Activated CD4-positive, CD25-positive, alpha-beta regulatory T cell treated with anti-CD3 and anti-CD28 coated beads, Interleukin-2, amount 50 U/mL, for 24 hours (primary cell): ENCODE data around the gene SNN.
A peak's percentile ranks its signal among the peaks of the same experiment; 100 is the strongest.

Source experiments
- ATAC-seq, 2 donors: fragments of 150-1000 bp; cut with Tn5 transposase; one replicate each; pipeline ENCODE4 v1.10.0; 2021; ENCODE audit warnings: mild to moderate bottlenecking in 1 of 2, moderate library complexity in 1 of 2

Gene SNN

DNA sequence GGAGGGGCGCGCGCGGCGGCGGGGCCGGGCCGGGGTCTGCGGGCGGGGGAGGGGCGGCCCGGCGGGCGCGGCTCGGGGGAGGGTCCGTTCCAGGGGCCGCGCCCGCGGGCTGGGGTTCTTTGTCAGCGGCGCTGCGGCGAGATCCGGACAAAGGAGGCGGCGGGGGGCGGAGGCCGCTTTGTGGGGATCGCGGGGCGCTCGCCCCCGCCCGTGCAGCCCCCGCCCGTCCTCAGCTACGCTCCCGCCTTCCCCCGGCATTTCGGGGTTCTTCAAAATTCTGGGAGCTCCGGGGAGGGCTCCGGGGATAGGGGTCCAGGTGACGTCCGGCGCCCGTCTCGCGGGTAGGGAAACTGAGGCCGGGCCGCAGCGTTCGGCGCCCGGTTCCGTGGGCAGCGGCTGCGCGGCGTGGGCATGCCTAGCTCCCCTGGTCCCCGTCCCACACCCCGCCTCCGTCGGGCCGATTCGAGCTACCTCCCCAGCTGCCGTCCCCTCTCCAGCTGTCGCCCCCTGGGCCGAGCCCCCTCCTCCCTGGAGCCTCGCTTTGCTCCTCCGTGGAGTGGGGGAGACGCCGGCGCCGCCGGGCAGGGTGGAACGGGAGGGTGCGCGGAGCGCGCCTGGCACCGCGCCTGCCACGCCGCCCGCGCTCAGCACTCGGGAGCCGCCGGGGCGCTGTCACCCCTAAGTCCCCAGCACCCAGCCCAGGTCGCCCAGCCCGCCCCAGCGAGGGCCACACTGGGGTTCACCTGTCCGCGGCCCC lies 546 bp downstream of the SNN start:
- no peak for ATAC-seq

DNA sequence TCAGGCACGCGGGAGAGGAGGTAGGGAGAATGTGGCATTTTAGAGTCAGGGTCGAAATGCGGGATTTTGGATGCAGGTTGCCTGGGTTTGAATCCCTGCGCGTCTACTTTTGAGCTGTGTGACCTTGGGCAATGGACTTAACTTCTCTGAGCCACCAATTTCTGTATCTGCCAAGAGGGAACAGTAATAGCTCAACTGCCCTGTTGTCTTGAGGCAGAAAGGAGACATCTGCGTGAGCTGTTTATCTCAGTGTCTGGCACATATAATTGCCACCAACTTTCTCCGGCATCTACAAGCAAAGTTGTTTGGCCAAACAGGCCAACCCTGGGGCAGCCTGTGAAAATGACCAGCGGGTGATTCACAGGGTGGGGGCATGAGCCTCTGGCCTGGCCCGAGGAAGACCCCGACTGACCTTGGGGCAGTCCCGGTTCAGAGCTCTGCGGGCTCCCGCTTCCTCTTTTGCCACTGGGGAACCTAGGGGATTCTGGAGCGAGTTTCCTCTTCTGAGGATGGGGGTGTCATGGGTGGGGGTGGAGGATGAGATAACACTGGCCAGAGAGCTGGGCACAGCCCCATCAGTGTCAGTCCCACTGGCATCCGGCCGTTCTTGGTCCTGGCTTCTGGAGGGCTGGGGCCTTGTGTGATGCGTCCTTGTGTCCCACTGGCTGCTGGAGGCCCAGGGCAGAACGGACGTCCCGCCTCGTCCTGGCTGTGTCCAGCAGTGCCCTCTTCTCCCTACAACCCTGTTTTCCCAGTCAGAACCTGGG lies 1.3 kb downstream of the SNN start:
- ATAC-seq, result no peak

- peak; percentile 18 to 31 for ATAC-seq
Observed at GRCh38 chr16:11670171-11671131, 2.2 kb downstream of the SNN start.

DNA sequence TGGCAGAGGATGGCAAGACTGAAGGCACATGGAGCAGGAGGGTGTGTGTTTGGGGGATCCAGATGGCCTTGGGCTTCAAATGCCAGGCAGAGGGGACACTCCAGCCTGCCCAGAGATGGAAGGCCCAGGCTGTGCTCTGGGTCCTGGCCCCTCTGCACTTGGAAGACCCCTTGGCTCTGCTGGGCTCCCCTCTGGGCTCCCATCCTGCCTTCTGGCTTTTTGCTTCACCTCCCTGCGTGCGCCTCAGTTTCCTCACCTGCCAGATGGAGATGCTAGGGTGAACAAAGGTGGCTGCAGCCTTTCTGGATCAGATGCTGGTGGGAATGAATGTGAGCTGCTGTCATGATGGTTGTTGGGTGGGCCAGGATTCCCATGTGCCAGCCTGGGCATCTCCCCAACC lies 3.0 kb downstream of the SNN start:
- no peak for ATAC-seq

DNA sequence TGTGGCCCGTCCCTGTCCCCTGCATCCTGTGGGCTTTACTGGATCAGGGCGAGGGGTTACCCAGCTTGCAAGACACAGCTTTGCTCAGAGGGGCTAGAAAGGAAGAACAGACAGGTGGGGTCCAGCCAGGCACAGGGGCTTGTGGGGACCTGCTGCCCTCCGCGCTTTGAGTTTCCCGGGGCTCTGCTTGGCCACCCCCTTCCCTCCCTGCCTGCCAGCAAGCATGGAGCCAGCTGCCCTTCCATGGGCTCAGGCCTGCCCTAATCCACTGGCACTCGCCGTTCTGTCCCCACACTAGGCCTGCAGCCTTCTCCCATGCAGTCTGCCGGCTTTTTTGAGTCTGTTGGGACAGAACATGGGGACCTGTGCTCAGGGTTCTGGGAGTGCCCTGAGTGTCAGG lies 3.4 kb downstream of the SNN start:
- no peak for ATAC-seq

GRCh38 chr16:11672206-11673090 lies 4.2 kb downstream of the SNN start:
- no peak for ATAC-seq

GRCh38 chr16:11673091-11674000 lies 5.1 kb downstream of the SNN start:
- ATAC-seq, result no peak

DNA sequence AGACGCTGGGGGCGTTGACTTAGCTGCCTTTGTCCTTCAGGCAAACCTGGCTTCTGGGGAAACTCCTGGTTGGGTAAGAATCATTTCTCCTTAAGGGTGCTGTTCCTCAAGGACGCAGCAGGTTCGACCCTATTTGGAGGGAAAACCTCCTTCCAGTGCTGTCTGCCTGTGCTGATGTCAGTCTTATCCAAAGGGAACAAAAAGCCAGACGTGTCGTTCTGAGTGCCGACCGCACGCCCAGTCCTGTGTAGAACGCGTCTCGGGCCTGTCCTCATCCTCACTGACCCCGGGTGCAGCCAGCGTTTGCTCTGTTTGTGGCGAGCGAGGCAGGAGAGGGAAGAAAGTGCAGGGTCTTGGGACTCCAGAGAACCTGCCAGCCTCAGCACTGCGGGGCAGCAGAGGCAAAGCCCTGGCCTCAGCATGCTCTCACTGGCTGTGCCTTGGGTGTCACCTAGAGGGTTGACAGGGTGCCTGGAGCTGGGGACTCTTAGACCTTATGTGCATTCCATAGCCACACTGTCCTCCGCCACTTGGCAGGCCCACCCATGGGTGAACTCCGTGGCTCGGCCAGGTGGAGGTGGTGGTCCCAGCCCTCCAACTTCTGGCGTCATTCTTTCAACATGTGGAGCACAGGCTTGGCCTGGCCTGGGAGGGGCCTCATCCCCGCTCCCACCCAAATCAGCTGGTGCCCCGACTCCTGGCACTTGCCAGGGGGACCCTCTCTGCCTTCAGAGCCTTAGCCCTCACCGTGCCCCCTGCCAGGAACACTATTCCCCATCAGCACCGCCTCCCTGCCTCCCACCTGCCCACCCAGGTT lies 6.0 kb downstream of the SNN start:
- no peak for ATAC-seq

DNA sequence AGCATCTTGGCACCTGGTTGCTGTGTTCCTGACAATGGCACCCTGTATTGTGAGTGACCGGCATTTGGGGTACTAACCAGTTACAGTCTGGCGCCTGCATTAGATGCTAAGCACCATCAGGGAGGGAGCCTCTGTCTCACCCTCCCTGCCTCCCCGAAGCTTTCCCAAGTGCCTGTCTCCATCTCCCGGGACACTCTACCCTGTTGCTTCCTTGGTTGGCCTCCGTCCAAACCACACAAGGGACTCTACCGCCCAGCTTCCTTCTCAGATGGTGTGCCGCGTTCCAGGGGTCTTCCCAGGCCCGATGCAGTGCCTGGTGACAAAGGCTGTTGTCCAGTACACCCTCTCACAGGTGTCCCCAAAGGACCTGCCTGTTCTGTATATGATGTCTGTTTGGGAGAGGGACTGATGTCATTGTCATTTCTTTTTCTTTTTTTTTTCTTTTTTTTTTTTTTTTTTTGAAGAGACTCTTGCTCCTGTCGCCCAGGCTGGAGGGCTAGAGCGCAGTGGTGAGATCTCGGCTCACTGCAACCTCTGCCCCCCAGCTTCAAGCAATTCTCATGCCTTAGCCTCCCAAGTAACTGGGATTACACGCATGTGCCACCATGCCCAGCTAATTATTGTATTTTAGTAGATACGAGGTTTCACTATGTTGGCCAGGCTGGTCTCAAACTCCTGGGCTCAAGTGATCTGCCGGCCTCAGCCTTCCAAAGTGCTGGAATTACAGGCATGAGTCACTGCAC lies 6.7 kb downstream of the SNN start:
- no peak for ATAC-seq

GRCh38 chr16:11675561-11676511 lies 7.6 kb downstream of the SNN start:
- peak; percentile 83 to 85 for ATAC-seq

GRCh38 chr16:11676799-11677198 lies 8.5 kb downstream of the SNN start:
- no peak for ATAC-seq

DNA sequence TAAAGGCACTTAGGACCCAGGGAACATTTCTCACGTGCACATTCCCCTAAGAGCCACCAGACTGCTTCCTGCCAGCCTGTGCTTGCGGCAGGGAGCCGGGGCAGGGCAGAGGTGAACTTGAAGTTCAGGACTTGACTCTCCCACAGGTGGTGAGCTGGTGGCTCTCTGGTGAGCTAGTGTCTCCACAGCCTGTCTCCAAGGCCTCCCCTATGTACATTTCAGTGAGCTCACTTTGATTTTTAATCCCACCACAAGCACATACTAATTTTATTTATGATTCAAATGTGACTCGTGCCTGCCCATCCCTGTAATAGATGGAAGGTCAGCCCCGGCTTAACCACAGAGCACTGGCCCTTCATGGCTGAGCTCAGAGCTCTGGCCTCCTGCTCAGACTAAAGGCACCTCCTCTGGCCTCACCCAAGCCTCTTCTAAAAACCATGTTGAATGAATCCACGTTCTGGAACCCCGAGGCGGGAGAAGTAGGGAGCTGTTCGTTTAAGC lies 9.2 kb downstream of the SNN start:
- ATAC-seq, result no peak

DNA sequence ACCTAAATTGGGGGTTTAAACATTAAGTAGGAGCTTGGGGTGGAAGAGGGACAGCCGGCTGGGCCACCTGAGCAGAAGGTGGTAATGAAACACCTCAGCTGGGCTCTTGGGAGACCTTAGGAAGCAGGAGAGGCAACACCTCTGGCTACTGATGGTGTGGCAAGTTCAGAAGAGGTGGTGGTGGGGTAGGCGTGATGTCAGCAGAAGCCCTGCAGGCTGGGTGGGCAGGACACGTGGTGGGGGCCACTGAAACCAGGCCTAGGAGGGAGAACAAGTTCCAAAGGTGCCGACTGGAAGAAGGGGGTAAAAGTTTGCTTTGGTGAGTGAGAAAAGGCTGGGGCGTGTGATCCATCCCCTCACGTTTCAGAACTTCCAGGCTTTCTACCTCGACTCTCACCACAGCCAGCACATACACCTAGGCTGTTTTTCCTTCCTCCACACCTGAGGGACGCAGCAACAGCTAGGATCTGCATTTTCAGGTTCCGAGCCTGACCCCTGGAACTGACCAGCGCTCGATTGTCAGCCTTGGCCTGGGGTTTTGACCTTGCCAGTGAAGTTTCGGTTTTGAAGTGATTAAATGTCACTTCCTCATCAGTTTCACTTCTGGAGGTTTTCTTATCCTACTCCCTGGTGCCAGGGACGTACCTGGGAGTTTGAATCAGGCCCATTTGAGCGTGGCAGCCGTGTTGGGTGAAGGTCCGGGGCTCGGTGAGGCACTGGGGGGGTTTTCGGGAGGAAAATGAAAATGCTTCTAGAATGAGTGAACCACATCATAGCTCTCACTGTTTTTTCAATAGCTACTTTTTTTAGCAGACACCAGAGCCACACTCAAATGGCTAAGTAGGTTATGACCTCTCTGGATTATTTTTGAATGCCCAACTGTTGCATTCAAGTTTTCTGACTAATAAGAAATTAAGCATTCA lies 10.0 kb downstream of the SNN start:
- no peak for ATAC-seq

DNA sequence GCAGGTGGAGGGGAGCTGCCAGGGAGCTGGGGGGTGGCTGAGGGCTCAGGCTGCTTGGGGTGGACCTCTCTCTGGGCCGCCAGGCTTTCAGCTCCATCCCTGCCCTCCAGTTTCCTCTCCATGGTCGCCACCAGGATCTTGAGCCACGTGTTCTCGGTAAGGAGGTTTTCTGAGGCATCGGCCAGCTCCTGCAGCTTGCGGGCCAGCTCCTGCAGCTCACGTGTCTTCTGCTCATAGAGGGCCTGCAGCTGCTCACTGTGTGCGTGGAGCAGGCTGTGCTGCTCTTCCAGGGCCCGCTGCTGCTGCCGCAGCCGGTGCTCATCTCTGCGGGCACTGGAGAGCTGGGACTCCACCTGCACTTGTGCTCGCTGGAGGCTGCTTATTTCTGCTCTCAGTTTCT lies 11.0 kb downstream of the SNN start:
- no peak for ATAC-seq

GRCh38 chr16:11679941-11680911 lies 12.0 kb downstream of the SNN start:
- no peak for ATAC-seq
